Endothelial cell of umbilical vein (primary cell): Measurements from ENCODE around the gene FYN. TPM values are rescaled to one million over a fixed set of nuclear protein-coding genes. Genes with fewer than 3 reads are reported as not detected.

ENCODE experiments used
- BruUV-seq: library from RNA; stranded (reverse); fragments of 400-500 nt; replicated peaks from 2 replicates; lab custom pipeline; 2021; lab: Mats Ljungman, UMichigan
- CTCF ChIA-PET: fragments of 300-600, 350-600 bp; sonication (Branson Sonifier 250); formaldehyde crosslinking; loops from one replicate; lab custom pipeline; 2021; ENCODE audit warnings: antibody characterized with exemption, inconsistent platforms; lab: Charles Lee
- POLR2A ChIA-PET: fragments of 300-600, 350-600 bp; sonication (Branson Sonifier 250); formaldehyde crosslinking; loops from one replicate; lab custom pipeline; 2021; ENCODE audit warnings: antibody characterized with exemption, inconsistent platforms; lab: Charles Lee
- DNase-seq: peaks from one replicate; pipeline ENCODE4 v3.0.0-alpha.2; 2011; ENCODE audit warnings: low read depth, low spot score
- FAIRE-seq: peaks from 2 replicates; lab custom pipeline; 2011; peaks lifted over from hg19 to GRCh38; lab: Jason Lieb, UNC
- H2AFZ ChIP-seq: 2 replicates; pipeline ENCODE4 v1.6.0; 2012; ENCODE audit warnings: low read depth, low read length, control low read depth, inconsistent platforms
- H3K27ac ChIP-seq: 2 replicates; pipeline ENCODE4 v1.5.1; 2011; ENCODE audit warnings: low read depth, mild to moderate bottlenecking, control low read depth, low read length, moderate library complexity; ENCODE audit not compliant: insufficient read depth
- H3K27me3 ChIP-seq, 2 experiments: 2 replicates each; pipeline versions ENCODE4 v1.6.0 to v1.6.1; 2011; ENCODE audit warnings: low read length in 2 of 2, mixed read lengths in 1 of 2; ENCODE audit not compliant: control insufficient read depth in 2 of 2, insufficient read depth in 2 of 2
- H3K36me3 ChIP-seq, 2 experiments: 2 replicates in 1 of 2; 3 replicates in 1 of 2; pipeline ENCODE4 v1.5.1; 2011; ENCODE audit warnings: low read length in 2 of 2, mild to moderate bottlenecking in 1 of 2, moderate library complexity in 1 of 2; ENCODE audit not compliant: control insufficient read depth in 2 of 2, insufficient read depth in 2 of 2; ENCODE audit errors: extremely low read depth in 1 of 2
- H3K4me1 ChIP-seq: 3 replicates; pipeline ENCODE4 v1.5.1; 2011; ENCODE audit warnings: mild to moderate bottlenecking, low read length; ENCODE audit not compliant: control insufficient read depth, insufficient read depth; ENCODE audit errors: extremely low read depth
- H3K4me2 ChIP-seq: 2 replicates; pipeline ENCODE4 v1.6.1; 2011; ENCODE audit warnings: low read length, control low read depth, mixed read lengths; ENCODE audit not compliant: insufficient read depth
- H3K4me3 ChIP-seq, 3 experiments: fragments of 200-600 bp in 1 of 3; sonication (generic), shearing (Covaris generic) in 1 of 3; replicated peaks in 1 of 3; 2 replicates each; pipeline ENCODE4 v1.5.1; 2011 to 2016; ENCODE audit warnings: control low read depth in 3 of 3, low read length in 3 of 3, mild to moderate bottlenecking in 2 of 3, inconsistent platforms in 1 of 3, low read depth in 1 of 3, moderate library complexity in 1 of 3; ENCODE audit not compliant: insufficient read depth in 1 of 3
- H3K79me2 ChIP-seq: 2 replicates; pipeline ENCODE4 v1.6.0; 2012; ENCODE audit warnings: low read length, inconsistent platforms; ENCODE audit not compliant: control insufficient read depth, insufficient read depth
- H3K9ac ChIP-seq: replicated peaks from 2 replicates; pipeline ENCODE3; 2011; ENCODE audit warnings: low read length, control low read depth; ENCODE audit not compliant: insufficient read depth; ENCODE audit errors: extremely low read depth
- H3K9me1 ChIP-seq: replicated peaks from 3 replicates; pipeline ENCODE4 v1.6.0; 2011; ENCODE audit warnings: mild to moderate bottlenecking, low read length; ENCODE audit not compliant: control insufficient read depth, insufficient read depth; ENCODE audit errors: extremely low read depth
- H3K9me3 ChIP-seq: replicated peaks from 2 replicates; pipeline ENCODE4 v1.5.1; 2012; ENCODE audit warnings: low read length, inconsistent platforms; ENCODE audit not compliant: control insufficient read depth, insufficient read depth
- H4K20me1 ChIP-seq: replicated peaks from 2 replicates; pipeline ENCODE3; 2011; ENCODE audit warnings: mild to moderate bottlenecking, low read length; ENCODE audit not compliant: control insufficient read depth, insufficient read depth; ENCODE audit errors: extremely low read depth
- EZH2 ChIP-seq: IDR thresholded peaks from 2 replicates; pipeline ENCODE4 v1.6.1; 2012; ENCODE audit warnings: borderline replicate concordance, low read depth, mild to moderate bottlenecking, moderate library complexity, low read length, inconsistent platforms; ENCODE audit not compliant: severe bottlenecking
- FOS ChIP-seq: IDR thresholded peaks from 2 replicates; pipeline ENCODE4 v1.6.1; 2011; ENCODE audit warnings: mild to moderate bottlenecking, low read length, moderate library complexity, borderline replicate concordance; ENCODE audit not compliant: insufficient read depth
- GATA2 ChIP-seq: IDR thresholded peaks from 2 replicates; pipeline ENCODE4 v1.7.0; 2011; ENCODE audit warnings: low read depth, mild to moderate bottlenecking, moderate library complexity, mixed read lengths, low read length; ENCODE audit not compliant: insufficient read length, insufficient read depth
- JUN ChIP-seq: IDR thresholded peaks from 2 replicates; pipeline ENCODE4 v1.6.1; 2011; ENCODE audit warnings: borderline replicate concordance, low read depth; ENCODE audit not compliant: insufficient read length, insufficient read depth
- MYC ChIP-seq: IDR thresholded peaks from one replicate; pipeline ENCODE4 v1.6.1; 2011; ENCODE audit warnings: mild to moderate bottlenecking, low read depth, low read length
- POLR2A ChIP-seq: IDR thresholded peaks from 2 replicates; pipeline ENCODE4 v1.6.1; 2012; ENCODE audit warnings: low read depth, mild to moderate bottlenecking, control low read depth, low read length
- POLR2AphosphoS5 ChIP-seq: IDR thresholded peaks from 2 replicates; pipeline ENCODE4 v1.6.1; 2012; ENCODE audit warnings: low read depth, mild to moderate bottlenecking, control low read depth, low read length, moderate library complexity; ENCODE audit not compliant: insufficient read depth
- dilution Hi-C: fragments of 300-500 bp; cut with MboI; formaldehyde crosslinking; loops from one replicate; pipeline ENCODE4 v1.15.0; 2019; ENCODE audit warnings: low sequenced_read_pairs; ENCODE audit not compliant: extremely low pct_ligation_motif_present
- intact Hi-C: fragments of 100-400 bp; cut with micrococcal nuclease; formaldehyde crosslinking; loops from one replicate; pipeline ENCODE4 v1.10.0; 2022
- polyA plus RNA-seq, 4 experiments: library from polyadenylated mRNA; depleted of rRNA in 3 of 4; stranded (reverse) in 3 of 4; unstranded in 1 of 4; fragments of >200 nt; gene quantifications; 2 replicates each; pipeline versions ENCODE4 v1.2.1 to v1.2.3, GENCODE V29; 2011 to 2012; ENCODE audit warnings: missing spikeins in 1 of 4
- total RNA-seq: library from RNA; stranded (reverse); gene quantifications from 2 replicates; pipeline ENCODE4 v1.2.3, GENCODE V29; 2021
- TF ChIP-seq, protein P1 (sequence below): IDR thresholded peaks from 2 replicates; pipeline ENCODE4 v1.6.1; 2011; ENCODE audit not compliant: insufficient read depth, insufficient read length
- TF ChIP-seq, protein P2 (sequence below), 2 donors: IDR thresholded peaks; 1 replicate in 1 of 2; 2 replicates in 1 of 2; pipeline ENCODE4 v1.5.1; 2011; ENCODE audit warnings: low read length in 2 of 2, mild to moderate bottlenecking in 2 of 2, moderate library complexity in 2 of 2, control low read depth in 1 of 2, inconsistent platforms in 1 of 2, low read depth in 1 of 2; ENCODE audit not compliant: insufficient read depth in 1 of 2; ENCODE audit errors: extremely low read depth in 1 of 2

The FYN gene
- total and polyA plus RNA-seq, 2 donors (not counting 3 experiments of a cell fraction or from before 2014, with no cell fraction given) = 69.0 to 143 TPM

DNA sequence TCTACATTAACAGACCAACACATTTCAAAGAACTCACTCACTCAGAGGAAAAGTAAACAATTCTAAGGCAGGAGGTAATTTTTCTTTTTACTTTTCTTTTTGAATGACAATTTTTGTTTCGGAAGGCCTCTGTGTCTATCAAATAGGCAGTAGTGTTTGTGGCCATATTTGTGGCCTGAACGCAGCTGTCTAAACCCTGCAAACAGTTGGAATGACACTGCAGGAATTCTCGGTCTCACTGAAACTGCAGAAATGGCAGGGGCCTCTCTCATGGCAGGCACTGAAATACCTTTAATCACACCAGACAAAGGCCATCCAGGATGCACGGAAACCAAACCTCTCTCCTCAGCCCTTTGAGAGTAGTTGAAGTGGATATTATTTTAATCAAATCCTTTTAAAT is 30.4 kb downstream of the FYN start:
- Histone ChIP-seq H3K36me3 (no peaks in the 10 kb centered on the region), H3K27ac (no peak overlapping the region), H3K4me3 (no peak overlapping the region), H3K9me3 (no peaks in the 10 kb centered on the region), H3K9me1 (no peaks in the 10 kb centered on the region), H2AFZ (no peak overlapping the region), H4K20me1 (peaks cover 5% of the 10 kb centered on the region), H3K79me2 (peaks cover 7% of the 10 kb centered on the region), H3K9ac (no peak overlapping the region), H3K4me2 (no peak overlapping the region), H3K27me3 (no peaks in the 10 kb centered on the region), H3K4me1 (peaks cover 20% of the 10 kb centered on the region)
- intact Hi-C loops = no loop called here
- DNase-seq = no peak
- FAIRE-seq = peak; percentile 4
- CTCF ChIA-PET = no interaction called here
- no peak for TF ChIP-seq GATA2
- no peak for TF ChIP-seq MYC
- TF ChIP-seq FOS = no peak
- TF ChIP-seq POLR2A = no peak
- TF ChIP-seq, protein P1, sequence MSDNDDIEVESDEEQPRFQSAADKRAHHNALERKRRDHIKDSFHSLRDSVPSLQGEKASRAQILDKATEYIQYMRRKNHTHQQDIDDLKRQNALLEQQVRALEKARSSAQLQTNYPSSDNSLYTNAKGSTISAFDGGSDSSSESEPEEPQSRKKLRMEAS = no peak
- TF ChIP-seq EZH2 = no peak
- TF ChIP-seq, protein P2, sequence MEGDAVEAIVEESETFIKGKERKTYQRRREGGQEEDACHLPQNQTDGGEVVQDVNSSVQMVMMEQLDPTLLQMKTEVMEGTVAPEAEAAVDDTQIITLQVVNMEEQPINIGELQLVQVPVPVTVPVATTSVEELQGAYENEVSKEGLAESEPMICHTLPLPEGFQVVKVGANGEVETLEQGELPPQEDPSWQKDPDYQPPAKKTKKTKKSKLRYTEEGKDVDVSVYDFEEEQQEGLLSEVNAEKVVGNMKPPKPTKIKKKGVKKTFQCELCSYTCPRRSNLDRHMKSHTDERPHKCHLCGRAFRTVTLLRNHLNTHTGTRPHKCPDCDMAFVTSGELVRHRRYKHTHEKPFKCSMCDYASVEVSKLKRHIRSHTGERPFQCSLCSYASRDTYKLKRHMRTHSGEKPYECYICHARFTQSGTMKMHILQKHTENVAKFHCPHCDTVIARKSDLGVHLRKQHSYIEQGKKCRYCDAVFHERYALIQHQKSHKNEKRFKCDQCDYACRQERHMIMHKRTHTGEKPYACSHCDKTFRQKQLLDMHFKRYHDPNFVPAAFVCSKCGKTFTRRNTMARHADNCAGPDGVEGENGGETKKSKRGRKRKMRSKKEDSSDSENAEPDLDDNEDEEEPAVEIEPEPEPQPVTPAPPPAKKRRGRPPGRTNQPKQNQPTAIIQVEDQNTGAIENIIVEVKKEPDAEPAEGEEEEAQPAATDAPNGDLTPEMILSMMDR (IDR thresholded peaks at IDR 0.05; ENCODE audit: extremely low read depth in 1 of 2, insufficient read depth in 1 of 2, low read depth in 1 of 2, low read length in 2 of 2) = no peak
- TF ChIP-seq JUN = no peak
- TF ChIP-seq POLR2AphosphoS5 = no peak
- no TSS peak for BruUV-seq
- POLR2A ChIA-PET = no interaction called here
- dilution Hi-C loops = no loop called here
